ENCODE measurements around the gene AKAP6.
"Not testable (repeated sequence)": the region's sequence is repeated elsewhere in the genome, so short reads cannot be mapped to it uniquely, and the experiment has no call there.

The AKAP6 gene

GRCh38 chr14:32785585-32785984 is 456.5 kb downstream of the AKAP6 start:
- DNase-seq, result no peak

DNA sequence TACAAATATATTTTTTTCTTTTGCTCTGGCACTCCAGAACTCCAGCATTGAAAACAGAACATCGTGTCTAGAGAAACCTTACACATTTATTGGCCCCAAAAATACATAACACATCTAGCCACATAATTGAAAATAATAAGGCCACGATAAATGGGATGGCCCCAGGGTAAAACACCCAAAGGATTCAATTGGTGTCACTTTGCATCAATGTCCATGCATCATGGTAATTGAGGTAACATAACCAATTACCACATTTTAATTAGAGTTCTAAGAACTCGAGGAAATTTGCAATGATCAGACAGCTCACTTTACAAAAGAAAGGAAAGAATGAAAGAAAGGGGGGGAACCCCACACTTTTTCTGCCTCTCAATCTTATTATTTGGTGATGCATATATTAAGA is 457.8 kb downstream of the AKAP6 start:
- DNase-seq, result peak; percentile 21

DNA sequence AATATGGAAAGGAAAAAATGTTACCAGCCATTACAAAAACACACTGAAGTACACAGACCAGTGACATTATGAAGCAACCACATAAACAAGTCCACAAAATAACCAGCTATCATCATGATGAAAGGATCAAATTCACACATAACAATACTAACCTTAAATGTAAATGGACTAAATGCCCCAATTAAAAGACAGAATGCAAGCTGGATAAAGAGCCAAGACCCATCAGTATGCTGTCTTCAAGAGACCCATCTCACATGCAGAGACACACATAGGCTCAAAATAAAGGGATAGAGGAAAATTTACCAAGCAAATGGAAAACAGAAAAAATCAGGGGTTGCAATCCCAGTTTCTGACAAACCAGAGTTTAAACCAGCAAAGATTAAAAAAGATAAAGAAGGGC is 463.9 kb downstream of the AKAP6 start:
- DNase-seq, result not testable (repeated sequence)

- no peak for DNase-seq
These were observed 471.2 kb downstream of the AKAP6 start for GRCh38 chr14:32800320-32800719.

GRCh38 chr14:32802295-32802694 is 473.2 kb downstream of the AKAP6 start:
- DNase-seq, result no peak

DNA sequence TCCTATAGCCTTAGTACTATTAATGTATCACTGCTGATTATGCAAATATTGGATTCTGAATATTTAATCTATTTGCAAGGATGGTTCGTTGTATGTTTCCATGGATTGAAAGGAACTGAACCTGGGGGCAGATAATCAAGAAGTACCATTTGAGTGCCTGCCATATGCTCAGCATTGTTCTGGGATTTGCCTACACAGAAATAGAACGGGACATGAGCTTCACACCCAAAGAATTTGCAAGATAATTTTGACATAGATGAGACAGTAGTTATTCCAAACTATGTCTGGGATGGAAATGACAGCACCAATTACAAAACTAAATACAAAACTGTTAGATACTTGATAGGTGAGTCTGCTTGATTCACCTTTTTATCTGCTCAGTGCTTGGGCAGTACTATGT is 476.9 kb downstream of the AKAP6 start:
- no peak for DNase-seq

GRCh38 chr14:32808644-32809043 is 479.5 kb downstream of the AKAP6 start:
- no peak for DNase-seq

GRCh38 chr14:32809255-32809654 is 480.2 kb downstream of the AKAP6 start:
- DNase-seq, result no peak

GRCh38 chr14:32813401-32813800 is 484.3 kb downstream of the AKAP6 start:
- DNase-seq, result no peak

DNA sequence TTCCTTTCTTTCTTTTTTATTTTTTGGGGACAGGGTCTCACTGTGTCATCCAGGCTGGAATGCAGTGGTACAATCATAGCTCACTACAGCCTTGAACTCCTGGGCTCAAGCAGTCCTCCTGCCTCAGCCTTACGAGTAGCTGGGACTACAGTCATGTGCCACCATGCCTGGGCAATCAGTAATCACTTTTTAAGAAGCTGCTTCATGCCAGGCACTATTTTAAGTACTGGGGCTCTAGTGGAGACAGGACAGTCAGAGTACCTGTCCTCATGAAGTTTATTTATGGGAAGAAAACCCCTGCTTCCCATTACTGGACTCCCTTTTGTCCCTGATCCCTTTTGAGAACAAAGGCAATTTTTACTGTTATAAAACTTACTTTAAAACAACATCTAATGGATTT is 485.6 kb downstream of the AKAP6 start:
- DNase-seq, result no peak

DNA sequence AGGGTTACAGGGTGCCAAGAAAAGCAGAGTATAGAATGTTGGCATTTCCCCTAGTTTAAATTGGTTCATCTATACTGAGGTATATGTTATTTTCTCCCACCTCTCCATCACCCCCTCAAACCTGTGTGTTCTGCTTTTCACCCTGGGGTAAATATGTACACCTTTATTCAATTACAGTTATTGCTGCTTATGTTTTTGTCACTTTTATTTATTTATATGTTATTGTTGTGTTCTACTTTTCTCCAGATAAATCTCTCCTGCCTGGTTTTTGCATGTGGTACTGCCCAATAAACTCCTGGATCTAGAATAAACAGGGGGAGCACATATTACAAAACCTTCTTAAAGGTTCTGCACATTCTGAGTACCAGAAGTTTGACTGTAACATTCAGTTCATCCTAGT is 487.5 kb downstream of the AKAP6 start:
- no peak for DNase-seq

GRCh38 chr14:32817780-32818179 is 488.7 kb downstream of the AKAP6 start:
- DNase-seq, result no peak

DNA sequence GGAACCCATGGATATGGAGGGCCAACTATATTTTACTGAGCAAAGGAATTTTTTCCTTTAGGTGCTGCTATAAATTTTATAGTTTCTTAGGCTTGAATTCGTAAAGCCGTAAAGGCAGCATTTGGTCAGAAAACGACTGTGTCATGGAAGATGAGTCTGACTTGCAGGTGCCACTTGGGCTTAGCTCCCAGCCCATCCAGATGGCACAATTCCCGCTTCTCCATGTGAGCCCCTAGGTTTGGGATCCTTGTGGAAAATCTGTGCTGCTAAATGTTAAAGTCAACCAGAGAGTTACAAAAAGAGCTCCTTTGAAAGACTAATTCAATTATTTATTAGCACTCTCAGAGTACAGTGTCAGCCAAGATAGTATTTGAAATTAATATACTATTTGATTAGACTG is 489.5 kb downstream of the AKAP6 start:
- no peak for DNase-seq

GRCh38 chr14:32820181-32820580 is 491.1 kb downstream of the AKAP6 start:
- DNase-seq, result no peak

DNA sequence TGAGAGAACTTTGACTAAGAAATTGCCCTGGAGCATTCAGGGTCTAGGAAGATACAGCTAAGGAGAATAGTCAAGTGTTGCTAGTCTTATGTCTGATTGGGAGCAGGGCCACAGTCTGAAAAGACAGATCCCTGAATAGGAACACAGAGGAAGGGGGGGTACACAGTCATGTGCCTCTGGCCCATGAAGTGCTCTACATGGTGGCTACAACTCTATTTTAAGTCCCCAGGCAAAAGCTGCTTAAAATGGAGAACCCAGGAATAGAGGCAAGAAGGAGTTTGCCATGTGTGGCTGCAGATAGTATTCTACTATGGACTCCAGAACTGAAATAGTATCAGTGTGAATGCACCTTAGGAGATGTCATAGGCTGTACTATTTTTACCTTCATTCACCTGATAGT is 491.6 kb downstream of the AKAP6 start:
- no peak for DNase-seq

GRCh38 chr14:32821964-32822653 is 493.0 kb downstream of the AKAP6 start:
- DNase-seq, result no peak

GRCh38 chr14:32823706-32824105 is 494.6 kb downstream of the AKAP6 start:
- no peak for DNase-seq

DNA sequence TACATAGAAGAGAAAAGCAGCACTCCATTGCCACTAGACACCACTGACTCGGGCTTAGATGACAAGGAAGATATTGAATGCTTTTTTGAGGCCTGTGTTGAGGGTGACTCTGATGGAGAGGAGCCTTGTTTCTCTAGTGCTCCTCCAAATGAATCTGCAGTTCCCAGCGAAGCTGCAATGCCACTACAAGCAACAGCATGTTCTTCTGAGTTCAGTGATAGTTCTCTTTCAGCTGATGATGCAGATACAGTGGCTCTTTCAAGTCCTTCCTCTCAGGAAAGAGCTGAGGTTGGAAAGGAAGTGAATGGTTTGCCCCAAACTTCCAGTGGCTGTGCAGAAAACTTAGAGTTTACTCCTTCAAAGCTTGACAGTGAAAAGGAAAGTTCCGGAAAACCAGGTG is 495.1 kb downstream of the AKAP6 start:
- no peak for DNase-seq

DNA sequence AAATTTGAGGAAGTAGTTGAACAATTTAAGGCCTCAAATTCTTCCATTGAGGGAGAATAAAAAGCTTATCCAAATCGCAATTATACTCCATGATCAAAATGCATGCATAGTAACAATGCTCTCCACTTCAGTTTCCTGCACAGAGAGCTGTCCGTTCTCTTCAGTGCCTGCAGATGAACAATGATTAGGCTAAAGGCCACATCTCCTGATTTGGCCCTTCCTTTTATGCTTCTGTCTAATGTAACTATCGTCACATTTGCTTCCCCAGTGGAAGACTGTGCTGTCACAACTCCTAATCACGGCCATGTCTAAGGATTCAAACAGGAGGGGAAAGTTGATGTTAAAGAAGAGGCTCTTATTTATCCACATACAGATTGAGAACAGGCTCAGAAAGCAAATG is 496.0 kb downstream of the AKAP6 start:
- DNase-seq, result no peak

DNA sequence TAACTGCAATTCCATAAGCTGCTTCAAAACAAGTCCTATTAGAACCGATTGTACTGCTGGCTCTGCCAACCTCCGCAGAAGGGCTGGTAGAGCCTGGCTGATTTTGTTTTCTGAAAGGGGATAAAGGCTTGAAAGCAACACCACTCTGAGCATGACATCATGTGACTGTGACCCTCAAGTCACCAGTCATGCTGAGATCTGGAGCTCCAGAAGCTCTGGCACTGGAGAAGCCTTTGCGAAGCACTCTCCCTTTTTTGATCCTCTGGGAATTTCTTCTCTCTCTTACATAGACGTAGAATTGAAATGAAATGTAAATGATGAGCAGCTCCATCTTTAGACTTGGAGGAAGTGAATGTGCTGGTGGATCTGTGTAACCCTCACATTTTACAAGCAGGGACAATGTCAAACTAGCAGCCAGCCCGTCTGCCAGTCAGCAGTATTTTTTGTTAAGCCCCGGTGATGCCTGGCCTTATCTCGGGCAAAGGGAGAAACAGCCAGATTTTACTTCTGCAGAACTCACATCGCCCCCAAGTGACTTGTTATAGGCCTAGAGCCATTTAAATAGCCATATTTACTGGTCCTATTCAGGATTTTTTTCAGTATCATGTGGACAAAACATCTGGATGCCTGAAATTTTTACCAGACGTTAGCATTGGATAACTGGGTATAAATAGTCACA is 497.4 kb downstream of the AKAP6 start:
- no peak for DNase-seq

DNA sequence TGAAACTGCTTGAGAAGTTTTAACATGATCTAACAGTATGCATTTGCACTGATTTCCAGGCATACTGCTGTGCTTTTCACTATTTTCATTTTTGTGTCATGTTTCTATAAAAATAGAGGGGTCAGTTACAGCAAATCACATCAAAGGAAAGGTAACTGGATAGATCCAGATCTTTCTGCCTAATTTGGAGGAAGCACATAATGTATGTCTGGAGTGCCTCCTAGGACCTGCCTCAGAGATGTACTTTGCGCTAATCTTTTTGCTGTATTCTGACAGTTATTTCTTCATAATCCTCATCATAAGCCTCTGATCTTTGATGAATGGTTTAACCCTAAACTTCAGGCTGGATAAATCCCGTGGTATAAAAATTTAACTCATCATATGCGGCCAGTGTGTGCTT is 498.4 kb downstream of the AKAP6 start:
- no peak for DNase-seq

DNA sequence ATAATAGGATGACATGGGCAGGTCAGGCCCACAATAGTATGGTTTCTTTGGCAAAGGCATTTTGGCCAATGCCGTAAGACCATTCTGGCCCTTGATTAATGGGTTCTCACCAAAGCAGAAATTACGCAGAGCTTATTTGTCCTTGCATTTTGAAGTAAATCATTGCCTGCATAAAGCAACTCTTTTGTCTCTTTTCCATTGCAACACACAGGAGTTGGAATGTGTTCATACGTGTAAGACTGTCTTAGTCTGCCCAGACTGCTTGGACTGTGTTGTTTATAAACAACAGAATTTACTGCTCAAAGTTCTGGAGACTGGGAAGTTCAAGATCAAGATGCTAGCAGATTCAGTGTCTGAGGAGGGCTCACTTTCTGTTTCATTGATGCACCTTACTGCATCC is 506.8 kb downstream of the AKAP6 start:
- no peak for DNase-seq

DNA sequence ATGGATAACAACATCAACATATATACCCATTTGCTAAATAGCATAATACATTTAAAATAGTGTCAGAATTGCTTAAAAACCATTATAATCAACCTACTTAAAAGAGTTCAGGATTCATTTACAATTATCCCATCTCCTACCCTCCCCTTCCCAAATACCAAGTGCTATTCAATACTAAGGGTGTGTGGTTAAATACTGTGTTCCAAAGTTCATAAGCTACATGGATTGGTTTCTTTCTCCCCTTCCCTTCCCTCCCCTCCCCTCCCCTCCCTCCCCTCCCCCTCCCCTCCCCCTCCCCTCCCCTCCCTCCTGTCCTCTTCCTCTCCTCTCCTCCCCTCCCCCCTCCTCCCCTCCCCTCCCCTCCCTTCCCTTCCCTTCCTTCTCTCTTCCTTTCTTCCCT is 512.6 kb downstream of the AKAP6 start:
- DNase-seq, result no peak

- DNase-seq, result no peak
These were observed 517.8 kb downstream of the AKAP6 start for GRCh38 chr14:32846821-32847365.

- no peak for DNase-seq
These were observed 518.8 kb downstream of the AKAP6 start for GRCh38 chr14:32847867-32848266.
